GM12878 (cell line): ENCODE results near the gene GZF1. TPM values are rescaled to one million over a fixed set of nuclear protein-coding genes. Genes with fewer than 3 reads are reported as not detected.

Source experiments
- ASH2L ChIP-seq: fragments of 300-600, 200-600 bp; sonication (generic); IDR thresholded peaks from 2 replicates; pipeline ENCODE4 v1.6.1; 2017; ENCODE audit warnings: low read depth, mild to moderate bottlenecking, borderline replicate concordance
- BACH1 ChIP-seq: fragments of 450-650 bp; IDR thresholded peaks from 2 replicates; pipeline ENCODE4 v1.6.1; 2017; ENCODE audit warnings: mild to moderate bottlenecking, borderline replicate concordance
- CBX3 ChIP-seq: fragments of 200-600 bp; sonication (generic); IDR thresholded peaks from 2 replicates; pipeline ENCODE4 v1.6.1; 2016; ENCODE audit warnings: low read depth, borderline replicate concordance
- CUX1 ChIP-seq: IDR thresholded peaks from 2 replicates; pipeline ENCODE4 v1.6.1; 2012; ENCODE audit warnings: improper control_type of control experiment, low read depth, low read length; ENCODE audit not compliant: insufficient replicate concordance
- ESRRA ChIP-seq: IDR thresholded peaks from 2 replicates; pipeline ENCODE4 v1.6.1; 2012; ENCODE audit warnings: mild to moderate bottlenecking, low read length, improper control_type of control experiment
- HCFC1 ChIP-seq: fragments of 150-350 bp; IDR thresholded peaks from 2 replicates; pipeline ENCODE4 v1.6.1; 2014; ENCODE audit warnings: low read length
- POU2F2 ChIP-seq: IDR thresholded peaks from 3 replicates; pipeline ENCODE4 v1.6.1; 2011; ENCODE audit warnings: low read depth, mild to moderate bottlenecking, low read length, borderline replicate concordance
- SIN3A ChIP-seq: IDR thresholded peaks from 2 replicates; pipeline ENCODE4 v1.6.1; 2012; ENCODE audit warnings: low read depth, low read length, improper control_type of control experiment
- ZBTB40 ChIP-seq: fragments of 450-650 bp; IDR thresholded peaks from 2 replicates; pipeline ENCODE4 v1.6.1; 2016; ENCODE audit warnings: mild to moderate bottlenecking, moderate library complexity, borderline replicate concordance
- ZNF274 ChIP-seq: IDR thresholded peaks from one replicate; pipeline ENCODE4 v1.8.0; 2011; ENCODE audit not compliant: insufficient read length, insufficient read depth
- ZZZ3 ChIP-seq: IDR thresholded peaks from 2 replicates; pipeline ENCODE4 v1.6.1; 2011; ENCODE audit warnings: low read depth; ENCODE audit not compliant: control insufficient read depth, insufficient read length
- polyA plus RNA-seq, 11 experiments: library from polyadenylated mRNA; depleted of rRNA in 4 of 11; unstranded in 6 of 11; stranded (reverse) in 5 of 11; fragments of >200 nt; fragmentation: Nextera tagmentation in 4 of 11; fragmentation: Illumina TruSeq in 1 of 11; extraction: Ambion mirVana in 4 of 11; extraction: Trizol in 1 of 11; gene quantifications; 1 replicate in 1 of 11; 2 replicates in 10 of 11; pipeline versions ENCODE4 v1.2.1 to v1.2.3, GENCODE V29; 2011 to 2016; ENCODE audit warnings: inconsistent platforms in 2 of 11, missing spikeins in 2 of 11, low read depth in 1 of 11
- total RNA-seq, 4 experiments: library from RNA; depleted of rRNA in 3 of 4; stranded (reverse); fragments of >200 nt in 3 of 4; fragmentation: Illumina TruSeq in 1 of 4; extraction: Trizol in 1 of 4; gene quantifications; 2 replicates each; pipeline versions ENCODE4 v1.2.1 to v1.2.3, GENCODE V29; 2013 to 2021
- TF ChIP-seq, protein P1 (sequence below): fragments of 450-650 bp; IDR thresholded peaks from 2 replicates; pipeline ENCODE4 v1.6.1; 2017; ENCODE audit warnings: antibody characterized with exemption, mild to moderate bottlenecking, moderate library complexity

The GZF1 gene
- total and polyA plus RNA-seq, 10 of the 15 experiments (the other 5 are each of a cell fraction or from before 2014, with no cell fraction given): 2.2 to 19.5 (median 9.7) TPM

DNA sequence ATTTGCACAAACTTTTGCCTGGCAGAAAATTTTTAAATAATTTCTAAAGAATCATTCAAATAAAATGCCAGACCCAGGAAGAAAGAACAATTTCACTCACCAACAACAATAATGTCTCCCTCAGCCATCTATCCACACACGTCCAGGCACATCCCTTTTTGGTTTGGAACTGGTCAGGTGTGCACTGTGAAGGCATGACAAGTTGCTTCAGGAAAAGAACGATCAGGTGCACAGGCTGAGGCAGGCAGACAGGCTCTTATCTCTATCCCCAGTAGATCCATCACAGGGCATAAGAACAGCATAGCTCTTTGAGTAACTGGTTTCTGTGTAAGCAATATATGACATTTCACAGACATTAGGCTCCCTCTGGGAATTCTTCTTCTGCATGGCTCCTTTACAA is 29.5 kb upstream of the GZF1 start (continued):
- TF ChIP-seq ZBTB40 (no peak), CUX1 (no peak), ZNF274 (no peak), SIN3A (no peak), HCFC1 (no peak), BACH1 (no peak), ZZZ3 (no peak), ASH2L (no peak), ESRRA (no peak), CBX3 (no peak), POU2F2 (no peak)
- TF ChIP-seq, protein P1, sequence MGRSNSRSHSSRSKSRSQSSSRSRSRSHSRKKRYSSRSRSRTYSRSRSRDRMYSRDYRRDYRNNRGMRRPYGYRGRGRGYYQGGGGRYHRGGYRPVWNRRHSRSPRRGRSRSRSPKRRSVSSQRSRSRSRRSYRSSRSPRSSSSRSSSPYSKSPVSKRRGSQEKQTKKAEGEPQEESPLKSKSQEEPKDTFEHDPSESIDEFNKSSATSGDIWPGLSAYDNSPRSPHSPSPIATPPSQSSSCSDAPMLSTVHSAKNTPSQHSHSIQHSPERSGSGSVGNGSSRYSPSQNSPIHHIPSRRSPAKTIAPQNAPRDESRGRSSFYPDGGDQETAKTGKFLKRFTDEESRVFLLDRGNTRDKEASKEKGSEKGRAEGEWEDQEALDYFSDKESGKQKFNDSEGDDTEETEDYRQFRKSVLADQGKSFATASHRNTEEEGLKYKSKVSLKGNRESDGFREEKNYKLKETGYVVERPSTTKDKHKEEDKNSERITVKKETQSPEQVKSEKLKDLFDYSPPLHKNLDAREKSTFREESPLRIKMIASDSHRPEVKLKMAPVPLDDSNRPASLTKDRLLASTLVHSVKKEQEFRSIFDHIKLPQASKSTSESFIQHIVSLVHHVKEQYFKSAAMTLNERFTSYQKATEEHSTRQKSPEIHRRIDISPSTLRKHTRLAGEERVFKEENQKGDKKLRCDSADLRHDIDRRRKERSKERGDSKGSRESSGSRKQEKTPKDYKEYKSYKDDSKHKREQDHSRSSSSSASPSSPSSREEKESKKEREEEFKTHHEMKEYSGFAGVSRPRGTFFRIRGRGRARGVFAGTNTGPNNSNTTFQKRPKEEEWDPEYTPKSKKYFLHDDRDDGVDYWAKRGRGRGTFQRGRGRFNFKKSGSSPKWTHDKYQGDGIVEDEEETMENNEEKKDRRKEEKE: no peak
